ENCODE results near the gene PEAK1. TPM values are rescaled to one million over a fixed set of nuclear protein-coding genes. Genes with fewer than 3 reads are reported as not detected.

PEAK1 gene
- total RNA-seq, 4 donors from 2014 or later, result 91.8 to 170 (median 123) TPM

DNA sequence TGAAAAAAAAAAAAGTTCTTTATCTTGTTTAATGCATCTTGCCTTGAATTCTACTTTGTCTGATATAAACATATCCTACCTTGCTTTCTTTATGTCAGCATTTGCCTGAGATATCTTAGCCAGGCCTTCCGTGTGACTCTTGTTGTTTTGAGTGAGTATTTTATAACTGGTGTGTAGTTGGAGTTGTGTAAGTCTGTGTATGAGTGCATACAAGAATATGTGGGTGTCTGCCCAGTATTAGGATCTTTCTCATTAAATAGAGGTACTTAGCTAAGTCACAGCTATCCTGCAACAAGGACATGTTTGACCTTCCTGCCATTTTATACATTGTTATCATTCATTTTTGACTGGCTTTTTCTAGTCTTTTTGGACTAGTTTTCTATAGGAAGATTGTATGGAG lies 326.5 kb downstream of the PEAK1 start:
- no peaks in the 10 kb centered on the region for H3K9me3 ChIP-seq
- no peak overlapping the region for H3K4me3 ChIP-seq
- no peak for DNase-seq (ENCODE audit: extremely low spot score)
- peaks cover 0 to 6% (median 0%) of the 10 kb centered on the region in 4 donors for H3K27me3 ChIP-seq
- H3K27ac ChIP-seq (replicated peaks in 1 of 4), result no peak overlapping the region
- TF ChIP-seq, protein P1, sequence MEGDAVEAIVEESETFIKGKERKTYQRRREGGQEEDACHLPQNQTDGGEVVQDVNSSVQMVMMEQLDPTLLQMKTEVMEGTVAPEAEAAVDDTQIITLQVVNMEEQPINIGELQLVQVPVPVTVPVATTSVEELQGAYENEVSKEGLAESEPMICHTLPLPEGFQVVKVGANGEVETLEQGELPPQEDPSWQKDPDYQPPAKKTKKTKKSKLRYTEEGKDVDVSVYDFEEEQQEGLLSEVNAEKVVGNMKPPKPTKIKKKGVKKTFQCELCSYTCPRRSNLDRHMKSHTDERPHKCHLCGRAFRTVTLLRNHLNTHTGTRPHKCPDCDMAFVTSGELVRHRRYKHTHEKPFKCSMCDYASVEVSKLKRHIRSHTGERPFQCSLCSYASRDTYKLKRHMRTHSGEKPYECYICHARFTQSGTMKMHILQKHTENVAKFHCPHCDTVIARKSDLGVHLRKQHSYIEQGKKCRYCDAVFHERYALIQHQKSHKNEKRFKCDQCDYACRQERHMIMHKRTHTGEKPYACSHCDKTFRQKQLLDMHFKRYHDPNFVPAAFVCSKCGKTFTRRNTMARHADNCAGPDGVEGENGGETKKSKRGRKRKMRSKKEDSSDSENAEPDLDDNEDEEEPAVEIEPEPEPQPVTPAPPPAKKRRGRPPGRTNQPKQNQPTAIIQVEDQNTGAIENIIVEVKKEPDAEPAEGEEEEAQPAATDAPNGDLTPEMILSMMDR (IDR thresholded peaks at IDR 0.05), result no peak
- TF ChIP-seq POLR2A (IDR thresholded peaks at IDR 0.05; ENCODE audit: low read depth) (no peak), EP300 (IDR thresholded peaks at IDR 0.05) (no peak), POLR2AphosphoS5 (IDR thresholded peaks at IDR 0.05) (no peak)
- WGBS, result 68% methylated on average over 1 of the region's 1 CpG
- no peaks in the 10 kb centered on the region for H3K36me3 ChIP-seq
- intact Hi-C loops (cut with DNase I), result no loop called here
- H3K4me1 ChIP-seq, result no peaks in the 10 kb centered on the region

DNA sequence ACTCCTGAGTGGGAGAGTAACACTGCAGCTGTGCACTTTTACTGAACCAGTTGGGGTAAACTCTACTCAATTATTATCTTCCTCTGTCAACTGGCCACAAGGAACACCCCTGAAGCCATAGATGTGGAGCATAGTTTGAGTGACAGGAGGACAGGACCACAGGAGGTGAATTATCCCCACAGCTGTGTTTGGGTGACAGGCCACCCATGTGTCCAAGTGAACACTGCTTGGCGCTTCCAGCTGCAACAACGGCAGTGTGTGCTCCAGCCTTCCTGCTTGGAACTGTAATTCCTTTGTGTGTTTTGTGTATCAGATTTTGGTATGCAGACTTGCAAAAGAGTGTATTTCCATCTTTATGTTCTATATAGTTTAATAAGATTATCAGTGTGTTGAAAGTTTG lies 328.8 kb downstream of the PEAK1 start:
- DNase-seq (ENCODE audit: extremely low spot score), result no peak
- intact Hi-C loops (cut with DNase I), result no loop called here
- Histone ChIP-seq H3K27me3 (no peaks in the 10 kb centered on the region), H3K9me3 (no peaks in the 10 kb centered on the region), H3K27ac (replicated peaks in 1 of 4) (no peak overlapping the region), H3K4me3 (no peak overlapping the region), H3K4me1 (no peaks in the 10 kb centered on the region), H3K36me3 (no peaks in the 10 kb centered on the region)
- 91% methylated on average over 2 of the region's 2 CpGs for WGBS
- TF ChIP-seq EP300 (IDR thresholded peaks at IDR 0.05) (no peak), POLR2AphosphoS5 (IDR thresholded peaks at IDR 0.05) (no peak), POLR2A (IDR thresholded peaks at IDR 0.05; ENCODE audit: low read depth) (no peak)
- TF ChIP-seq, protein P1 (IDR thresholded peaks at IDR 0.05), result no peak

DNA sequence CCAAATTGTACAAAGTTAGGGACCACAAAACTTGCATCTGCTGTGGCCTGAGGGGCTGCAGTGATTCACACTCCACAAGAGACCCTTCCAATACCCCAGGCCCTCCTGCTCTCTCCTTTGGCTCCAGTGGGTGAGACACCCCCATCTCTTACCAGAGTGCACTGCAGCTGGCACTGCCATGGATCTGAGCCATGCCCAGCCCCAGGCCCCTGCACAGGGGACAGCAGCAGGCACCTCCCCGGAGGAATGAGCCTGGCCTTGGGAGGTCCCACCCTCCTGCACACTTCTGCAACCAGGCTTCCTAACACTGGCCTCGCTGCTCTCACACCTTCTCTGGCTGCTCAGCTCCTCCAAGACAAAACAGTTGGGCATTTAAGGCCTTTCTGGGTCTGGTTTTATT lies 332.7 kb downstream of the PEAK1 start:
- Histone ChIP-seq H3K4me3 (no peak overlapping the region), H3K36me3 (no peaks in the 10 kb centered on the region), H3K4me1 (peaks cover 0 to 12% (median 11%) of the 10 kb centered on the region in 4 donors), H3K27me3 (no peaks in the 10 kb centered on the region), H3K27ac (replicated peaks in 1 of 4) (no peak overlapping the region), H3K9me3 (no peaks in the 10 kb centered on the region)
- no peak for TF ChIP-seq POLR2AphosphoS5 (IDR thresholded peaks at IDR 0.05)
- 81% methylated on average over 2 of the region's 2 CpGs for WGBS
- DNase-seq (ENCODE audit: extremely low spot score), result no peak
- intact Hi-C loops (cut with DNase I), result no loop called here

DNA sequence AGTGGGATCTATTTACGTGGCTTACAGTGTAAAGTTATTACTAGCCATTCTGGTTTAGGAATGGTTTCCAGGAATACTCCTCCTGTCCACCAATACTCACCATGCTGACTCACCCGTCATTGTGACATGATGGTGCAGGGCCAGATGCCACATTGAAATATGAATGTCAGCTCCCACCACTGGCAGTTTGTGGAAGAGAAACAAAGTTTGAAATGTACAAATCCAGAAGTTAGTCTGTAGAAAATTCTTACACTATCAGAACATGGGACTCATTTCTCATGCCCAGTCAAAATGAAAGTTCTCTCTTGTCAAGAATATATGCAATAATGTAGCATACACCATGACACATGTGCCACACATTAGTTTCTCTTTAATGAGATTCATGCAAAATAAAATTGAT lies 334.6 kb downstream of the PEAK1 start:
- H3K9me3 ChIP-seq, result no peaks in the 10 kb centered on the region
- TF ChIP-seq POLR2AphosphoS5 (IDR thresholded peaks at IDR 0.05) (no peak), EP300 (IDR thresholded peaks at IDR 0.05) (no peak), POLR2A (IDR thresholded peaks at IDR 0.05; ENCODE audit: low read depth) (no peak)
- TF ChIP-seq, protein P1 (IDR thresholded peaks at IDR 0.05), result no peak
- no peaks in the 10 kb centered on the region for H3K36me3 ChIP-seq
- H3K27ac ChIP-seq (replicated peaks in 1 of 4), result no peak overlapping the region
- no peak overlapping the region for H3K4me3 ChIP-seq
- WGBS, result 87% methylated on average over 2 of the region's 2 CpGs
- intact Hi-C loops (cut with DNase I), result no loop called here
- H3K27me3 ChIP-seq, result no peaks in the 10 kb centered on the region
- DNase-seq (ENCODE audit: extremely low spot score), result no peak
- peaks cover 0 to 12% (median 11%) of the 10 kb centered on the region in 4 donors for H3K4me1 ChIP-seq

DNA sequence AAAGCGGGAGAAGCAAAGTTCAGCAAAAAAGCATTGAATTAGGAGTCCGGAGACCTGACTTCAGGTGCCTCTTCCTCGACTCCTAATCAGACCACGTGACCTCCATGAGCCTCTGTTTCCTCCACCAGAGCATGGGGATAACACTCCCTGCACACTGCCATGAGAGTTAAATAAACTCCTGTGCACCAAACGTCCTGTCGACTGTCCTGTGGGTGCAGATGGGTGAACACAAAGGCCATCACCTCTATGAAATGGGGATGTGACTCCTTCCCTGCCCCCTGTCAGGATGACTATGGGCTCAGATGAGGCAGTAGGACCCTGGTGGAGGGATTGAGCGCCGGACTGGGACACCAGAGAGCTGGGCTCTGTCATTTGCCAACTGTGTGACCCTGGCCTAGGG lies 335.5 kb downstream of the PEAK1 start:
- Histone ChIP-seq H3K36me3 (no peaks in the 10 kb centered on the region), H3K9me3 (no peaks in the 10 kb centered on the region), H3K27me3 (no peaks in the 10 kb centered on the region), H3K4me1 (peaks cover 0 to 12% (median 11%) of the 10 kb centered on the region in 4 donors), H3K4me3 (no peak overlapping the region), H3K27ac (replicated peaks in 1 of 4) (peak overlapping the region in 1 of 4 donors; percentile 32)
- WGBS, result 90% methylated on average over 8 of the region's 8 CpGs
- peak; percentile 87 for DNase-seq (ENCODE audit: extremely low spot score)
- intact Hi-C loops (cut with DNase I), result no loop called here
- no peak for TF ChIP-seq EP300 (IDR thresholded peaks at IDR 0.05)
- no peak for TF ChIP-seq POLR2AphosphoS5 (IDR thresholded peaks at IDR 0.05)
- no peak for TF ChIP-seq POLR2A (IDR thresholded peaks at IDR 0.05; ENCODE audit: low read depth)
- TF ChIP-seq, protein P1 (IDR thresholded peaks at IDR 0.05), result no peak
